Measurements from ENCODE around the gene CFAP92.
A peak's percentile ranks its signal among the peaks of the same experiment; 100 is the strongest.

The CFAP92 gene

GRCh38 chr3:128993461-128994172 is at the start of gene CFAP92:
Gene CFAP92, minus strand, starts transcription at chr3:128994076. Its CDS starts 772 bp downstream, at chr3:128993304.
- peak; percentile 93 for DNase-seq

GRCh38 chr3:129040579-129041300 is 46.9 kb upstream of the CFAP92 start:
- DNase-seq, result no peak

GRCh38 chr3:129040039-129040336 is 46.1 kb upstream of the CFAP92 start:
- no peak for DNase-seq

- peak; percentile 96 for DNase-seq
These were observed 45.6 kb upstream of the CFAP92 start for GRCh38 chr3:129039271-129040038.

- no peak for DNase-seq
These were observed 44.4 kb upstream of the CFAP92 start for GRCh38 chr3:129038121-129038855.

- no peak for DNase-seq
These were observed 43.2 kb upstream of the CFAP92 start for GRCh38 chr3:129037093-129037419.

- no peak for DNase-seq
These were observed 42.6 kb upstream of the CFAP92 start for GRCh38 chr3:129036222-129037092.

- DNase-seq, result no peak
These were observed 41.7 kb upstream of the CFAP92 start for GRCh38 chr3:129035360-129036221.

GRCh38 chr3:129034642-129035041 is 40.8 kb upstream of the CFAP92 start:
- no peak for DNase-seq

- DNase-seq, result no peak
These were observed 39.9 kb upstream of the CFAP92 start for GRCh38 chr3:129033633-129034321.

GRCh38 chr3:129033151-129033550 is 39.3 kb upstream of the CFAP92 start:
- no peak for DNase-seq

- DNase-seq, result no peak
These were observed 38.8 kb upstream of the CFAP92 start for GRCh38 chr3:129032716-129033115.

GRCh38 chr3:129031476-129032215 is 37.8 kb upstream of the CFAP92 start:
- DNase-seq, result no peak

- DNase-seq, result no peak
These were observed 36.7 kb upstream of the CFAP92 start for GRCh38 chr3:129030611-129031010.

GRCh38 chr3:129028866-129029265 is 35.0 kb upstream of the CFAP92 start:
- DNase-seq, result no peak

GRCh38 chr3:129027544-129027880 is 33.6 kb upstream of the CFAP92 start:
- no peak for DNase-seq

GRCh38 chr3:129026728-129027543 is 33.1 kb upstream of the CFAP92 start:
- DNase-seq, result peak; percentile 99

GRCh38 chr3:129025691-129026435 is 32.0 kb upstream of the CFAP92 start:
- DNase-seq, result no peak

All from NCI-H146 (cell line).